Measurements from ENCODE around the gene DBF4B. TPM values are rescaled to one million over a fixed set of nuclear protein-coding genes. Genes with fewer than 3 reads are reported as not detected.

Gene DBF4B
- total RNA-seq, 1 experiment from 2014 or later, result 26.1 TPM

- no peaks in the 10 kb centered on the region for H4K20me1 ChIP-seq (ENCODE audit: insufficient read depth)
- BruUV-seq (replicated peaks), result no TSS peak
- H2AFZ ChIP-seq (ENCODE audit: low read depth, low read length, poor library complexity, severe bottlenecking), result no peak overlapping the region
- ATAC-seq (no peak), DNase-seq (ENCODE audit: low read depth, low spot score) (no peak)
- no peak overlapping the region for H3K27ac ChIP-seq (ENCODE audit: low read depth, low read length)
- POLR2A ChIA-PET, result no interaction called here
- no peaks in the 10 kb centered on the region for H3K9me2 ChIP-seq (ENCODE audit: insufficient read depth)
- no peak for TF ChIP-seq POLR2A (IDR thresholded peaks at IDR 0.05; ENCODE audit: borderline replicate concordance, extremely low read depth, insufficient read depth, insufficient read length)
- no peaks in the 10 kb centered on the region for H3K9me3 ChIP-seq (ENCODE audit: control insufficient read depth in 1 of 2, insufficient read depth in 1 of 2, low read depth in 1 of 2, low read length in 2 of 2)
- no peaks in the 10 kb centered on the region for H3K79me2 ChIP-seq (ENCODE audit: insufficient read depth, low read length)
- H3K36me3 ChIP-seq (ENCODE audit: control insufficient read depth in 1 of 2, insufficient read depth in 2 of 2, low read length in 2 of 2), result no peaks in the 10 kb centered on the region
- no peak overlapping the region for H3K9ac ChIP-seq (ENCODE audit: low read length)
- H3K27me3 ChIP-seq (ENCODE audit: insufficient read depth, low read length), result no peaks in the 10 kb centered on the region
- CTCF ChIA-PET, result interaction anchor here (1.5 to 1.6 kb wide), 2 partner anchors 10 to 13 kb away, joined by 3 to 5 read pairs; no protein-coding TSS in a partner anchor
- RAD21 ChIA-PET (ENCODE audit: low non-redundant PET in 1 of 2, low total read pairs in 2 of 2, uncharacterized antibody in 2 of 2, unreplicated experiment in 2 of 2), result no interaction called here
- H3K4me2 ChIP-seq (ENCODE audit: low read length), result no peak overlapping the region
- no peaks in the 10 kb centered on the region for H3K4me1 ChIP-seq (ENCODE audit: control insufficient read depth in 1 of 2, insufficient read depth in 2 of 2, low read length in 2 of 2)
- intact Hi-C loops (cut with micrococcal nuclease), result no loop called here
- H3K4me3 ChIP-seq (replicated peaks in 1 of 2; ENCODE audit: low read depth in 1 of 2, low read length in 2 of 2), result no peak overlapping the region
Observed at GRCh38 chr17:44765965-44766364, 57.5 kb downstream of the DBF4B start.

- Histone ChIP-seq H3K79me2 (ENCODE audit: insufficient read depth, low read length) (no peaks in the 10 kb centered on the region), H3K4me2 (ENCODE audit: low read length) (no peak overlapping the region), H4K20me1 (ENCODE audit: insufficient read depth) (no peaks in the 10 kb centered on the region), H3K4me1 (ENCODE audit: control insufficient read depth in 1 of 2, insufficient read depth in 2 of 2, low read length in 2 of 2) (no peaks in the 10 kb centered on the region), H3K4me3 (replicated peaks in 1 of 2; ENCODE audit: low read depth in 1 of 2, low read length in 2 of 2) (no peak overlapping the region), H3K27ac (ENCODE audit: low read depth, low read length) (no peak overlapping the region), H2AFZ (ENCODE audit: low read depth, low read length, poor library complexity, severe bottlenecking) (no peak overlapping the region), H3K9me3 (ENCODE audit: control insufficient read depth in 1 of 2, insufficient read depth in 1 of 2, low read depth in 1 of 2, low read length in 2 of 2) (no peaks in the 10 kb centered on the region), H3K27me3 (ENCODE audit: insufficient read depth, low read length) (no peaks in the 10 kb centered on the region), H3K9me2 (ENCODE audit: insufficient read depth) (no peaks in the 10 kb centered on the region), H3K36me3 (ENCODE audit: control insufficient read depth in 1 of 2, insufficient read depth in 2 of 2, low read length in 2 of 2) (no peaks in the 10 kb centered on the region), H3K9ac (ENCODE audit: low read length) (no peak overlapping the region)
- ATAC-seq (no peak), DNase-seq (ENCODE audit: low read depth, low spot score) (no peak)
- ChIA-PET POLR2A (no interaction called here), CTCF (interaction anchor here (1.5 to 1.6 kb wide), 2 partner anchors 9 to 12 kb away, joined by 3 to 5 read pairs; no protein-coding TSS in a partner anchor), RAD21 (ENCODE audit: low non-redundant PET in 1 of 2, low total read pairs in 2 of 2, uncharacterized antibody in 2 of 2, unreplicated experiment in 2 of 2) (no interaction called here)
- intact Hi-C loops (cut with micrococcal nuclease), result no loop called here
- BruUV-seq (replicated peaks), result no TSS peak
- no peak for TF ChIP-seq EZH2 (IDR thresholded peaks at IDR 0.05)
- TF ChIP-seq POLR2A (IDR thresholded peaks at IDR 0.05; ENCODE audit: borderline replicate concordance, extremely low read depth, insufficient read depth, insufficient read length), result no peak
- no peak for TF ChIP-seq CEBPB (IDR thresholded peaks at IDR 0.05; ENCODE audit: low read depth)
- TF ChIP-seq RAD21 (IDR thresholded peaks at IDR 0.05; ENCODE audit: low read depth), result no peak
- TF ChIP-seq TCF7L2 (IDR thresholded peaks at IDR 0.05; ENCODE audit: borderline replicate concordance, extremely low read depth, insufficient read depth, insufficient read length), result no peak
- no peak for TF ChIP-seq ZFX (IDR thresholded peaks at IDR 0.05)
- no peak for TF ChIP-seq CTCF (IDR thresholded peaks at IDR 0.05 in 2 of 3, conservative IDR thresholded peaks at IDR 0.05 in 1 of 3; ENCODE audit: borderline replicate concordance in 1 of 3, insufficient read depth in 1 of 3, low read depth in 2 of 3, low read length in 2 of 3)
- no peak for TF ChIP-seq EZH2phosphoT487 (IDR thresholded peaks at IDR 0.05; ENCODE audit: borderline replicate concordance)
- TF ChIP-seq FOSL1 (IDR thresholded peaks at IDR 0.05; ENCODE audit: low read depth), result no peak
- TF ChIP-seq REST (IDR thresholded peaks at IDR 0.05; ENCODE audit: low read depth), result no peak
- TF ChIP-seq YY1 (IDR thresholded peaks at IDR 0.05; ENCODE audit: extremely low read depth, insufficient replicate concordance, low read depth, low read length), result no peak
- no peak for TF ChIP-seq ZNF274 (IDR thresholded peaks at IDR 0.05; ENCODE audit: low read depth, low read length)
- no peak for TF ChIP-seq SRF (IDR thresholded peaks at IDR 0.05; ENCODE audit: low read depth)
Observed at GRCh38 chr17:44766409-44767038, 58.1 kb downstream of the DBF4B start.
